ENCODE results near the gene C11orf24. TPM values are rescaled to one million over a fixed set of nuclear protein-coding genes. Genes with fewer than 3 reads are reported as not detected.

The C11orf24 gene
- total RNA-seq, 1 experiment from 2014 or later: 53.7 TPM

- TF ChIP-seq STAT6 (CRISPR knock-in tag; conservative IDR thresholded peaks at IDR 0.05; ENCODE audit: low read depth): no peak
- TF ChIP-seq FOXK1 (CRISPR knock-in tag; IDR thresholded peaks at IDR 0.05): no peak
- no peak for TF ChIP-seq HMGXB4 (CRISPR knock-in tag; IDR thresholded peaks at IDR 0.05)
- TF ChIP-seq E2F4 (CRISPR knock-in tag; IDR thresholded peaks at IDR 0.05; ENCODE audit: borderline replicate concordance, low read depth): no peak
- TF ChIP-seq, protein P1, sequence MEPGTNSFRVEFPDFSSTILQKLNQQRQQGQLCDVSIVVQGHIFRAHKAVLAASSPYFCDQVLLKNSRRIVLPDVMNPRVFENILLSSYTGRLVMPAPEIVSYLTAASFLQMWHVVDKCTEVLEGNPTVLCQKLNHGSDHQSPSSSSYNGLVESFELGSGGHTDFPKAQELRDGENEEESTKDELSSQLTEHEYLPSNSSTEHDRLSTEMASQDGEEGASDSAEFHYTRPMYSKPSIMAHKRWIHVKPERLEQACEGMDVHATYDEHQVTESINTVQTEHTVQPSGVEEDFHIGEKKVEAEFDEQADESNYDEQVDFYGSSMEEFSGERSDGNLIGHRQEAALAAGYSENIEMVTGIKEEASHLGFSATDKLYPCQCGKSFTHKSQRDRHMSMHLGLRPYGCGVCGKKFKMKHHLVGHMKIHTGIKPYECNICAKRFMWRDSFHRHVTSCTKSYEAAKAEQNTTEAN (CRISPR knock-in tag; IDR thresholded peaks at IDR 0.05): no peak
Observed at GRCh38 chr11:68267881-68268240, 3.9 kb downstream of the C11orf24 start (continued).

DNA sequence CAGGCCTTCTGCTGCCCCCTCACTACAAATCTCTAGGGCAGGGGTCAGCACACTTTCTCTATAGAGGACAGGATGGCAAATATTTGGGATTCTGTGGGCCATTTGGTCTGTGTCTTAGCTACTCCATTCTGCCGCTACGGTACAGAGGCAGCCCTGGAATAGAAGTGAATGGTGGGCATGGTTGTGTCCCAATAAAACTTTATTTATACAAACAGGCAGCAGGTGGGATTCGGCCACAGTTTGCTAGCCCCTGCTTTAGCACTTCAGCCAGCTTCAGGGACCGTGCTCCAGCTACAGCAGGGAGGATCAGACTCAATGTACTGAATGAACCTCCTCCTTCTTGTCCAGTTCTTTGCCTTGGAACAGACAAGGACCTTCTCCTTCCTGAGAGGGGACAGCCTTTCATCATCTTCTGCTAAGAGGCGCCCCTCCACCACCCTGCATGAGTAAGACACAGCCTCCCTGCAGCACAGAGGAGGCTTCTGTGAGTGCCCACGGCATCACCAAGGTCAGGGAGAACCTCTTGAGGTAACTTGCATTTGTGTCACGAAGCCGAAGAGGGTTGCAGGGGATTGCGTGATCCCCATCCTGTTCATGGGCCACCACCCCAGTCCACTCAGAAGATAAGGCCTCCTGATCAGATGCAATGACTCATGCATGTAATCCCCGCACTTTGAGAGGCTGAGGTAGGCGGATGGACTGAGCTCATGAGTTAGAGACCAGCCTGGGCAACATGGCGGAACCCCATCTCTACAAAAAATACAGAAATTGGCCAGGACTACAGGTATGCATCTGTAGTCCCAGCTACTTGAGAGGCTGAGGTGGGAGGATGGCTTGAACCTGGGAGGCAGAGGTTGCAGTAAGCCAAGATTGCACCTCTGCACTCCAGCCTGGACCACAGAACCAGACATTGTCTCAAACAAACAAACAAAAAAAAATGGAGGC, 4.6 kb downstream of the C11orf24 start:
- H3K4me3 Mint-ChIP-seq: no peak overlapping the region
- POLR2A ChIA-PET: no interaction called here
- no peak for ATAC-seq
- CTCF ChIA-PET: interaction anchor here (0.8 kb wide), 1 partner anchor 31 kb away, joined by 3 read pairs; no protein-coding TSS in a partner anchor
- no peaks in the 10 kb centered on the region for H3K27me3 Mint-ChIP-seq (ENCODE audit: low read depth)
- H3K27ac Mint-ChIP-seq: no peak overlapping the region; the same call in 1 of the 2 replicates
- no peak for DNase-seq (ENCODE audit: low spot score)
- peaks cover 44% of the 10 kb centered on the region for H3K36me3 Mint-ChIP-seq
- H3K4me1 Mint-ChIP-seq: peaks cover 12% of the 10 kb centered on the region
- no peaks in the 10 kb centered on the region for H3K9me3 Mint-ChIP-seq
- TF ChIP-seq NR2C2 (CRISPR knock-in tag; IDR thresholded peaks at IDR 0.05): no peak
- no peak for TF ChIP-seq ATF6 (CRISPR knock-in tag; IDR thresholded peaks at IDR 0.05)
- TF ChIP-seq RORB (CRISPR knock-in tag; IDR thresholded peaks at IDR 0.05): no peak
- TF ChIP-seq ZNF671 (CRISPR knock-in tag; IDR thresholded peaks at IDR 0.05): no peak
- no peak for TF ChIP-seq FOXP4 (CRISPR knock-in tag; IDR thresholded peaks at IDR 0.05)
- TF ChIP-seq SP1 (CRISPR knock-in tag; conservative IDR thresholded peaks at IDR 0.05): no peak
- TF ChIP-seq NFYB (CRISPR knock-in tag; conservative IDR thresholded peaks at IDR 0.05; ENCODE audit: low read depth): no peak
- TF ChIP-seq HMGXB4 (CRISPR knock-in tag; IDR thresholded peaks at IDR 0.05): no peak
- TF ChIP-seq ZNF532 (CRISPR knock-in tag; IDR thresholded peaks at IDR 0.05; ENCODE audit: borderline replicate concordance): no peak
- TF ChIP-seq CREB1 (CRISPR knock-in tag; IDR thresholded peaks at IDR 0.05): no peak
- no peak for TF ChIP-seq SOX15 (CRISPR knock-in tag; IDR thresholded peaks at IDR 0.05)
- no peak for TF ChIP-seq CREM (CRISPR knock-in tag; IDR thresholded peaks at IDR 0.05)
- no peak for TF ChIP-seq RELA (CRISPR knock-in tag; IDR thresholded peaks at IDR 0.05; ENCODE audit: borderline replicate concordance)

Data from WTC11 (cell line).